SK-N-SH (cell line): ENCODE results near the gene BMAL2. TPM values are rescaled to one million over a fixed set of nuclear protein-coding genes. Genes with fewer than 3 reads are reported as not detected.

Source experiments
- CTCF ChIA-PET: fragments of 300-600, 350-600 bp; formaldehyde crosslinking; extraction: SDS; loops from one replicate; lab custom pipeline; 2021; lab: Yijun Ruan, JAX
- POLR2A ChIA-PET: fragments of 350-600 bp; sonication (Branson Sonifier 250); formaldehyde crosslinking; extraction: SDS; loops from one replicate; lab custom pipeline; 2020; ENCODE audit warnings: antibody characterized with exemption, inconsistent platforms; lab: Yijun Ruan, JAX
- DNase-seq: peaks from one replicate; pipeline ENCODE4 v3.0.0; 2012
- H2AFZ ChIP-seq: fragments of 200-600 bp; sonication (generic); 2 replicates; pipeline ENCODE4 v1.8.1; 2016; ENCODE audit warnings: antibody characterized with exemption, mild to moderate bottlenecking, low read depth
- H3F3A ChIP-seq: fragments of 200-600 bp; sonication (generic); replicated peaks from 2 replicates; pipeline ENCODE3; 2016; ENCODE audit warnings: antibody characterized with exemption, mild to moderate bottlenecking; ENCODE audit not compliant: insufficient read depth
- H3K27ac ChIP-seq, 2 experiments: fragments of 200-500 bp in 1 of 2; fragments of 200-600 bp in 1 of 2; sonication (Bioruptor generic) in 1 of 2; sonication (generic), shearing (Covaris generic) in 1 of 2; 2 replicates each; pipeline versions ENCODE4 v1.5.1 to v1.6.1; 2014 to 2016; ENCODE audit warnings: low read depth in 2 of 2, inconsistent platforms in 1 of 2, low read length in 1 of 2, mild to moderate bottlenecking in 1 of 2, mixed read lengths in 1 of 2
- H3K27me3 ChIP-seq: fragments of 200-600 bp; sonication (generic), shearing (Covaris generic); 2 replicates; pipeline ENCODE4 v1.6.1; 2016; ENCODE audit warnings: mixed run types; ENCODE audit not compliant: insufficient read depth
- H3K36me3 ChIP-seq, 2 experiments: fragments of 200-500 bp in 1 of 2; fragments of 200-600 bp in 1 of 2; sonication (Bioruptor generic) in 1 of 2; sonication (generic) in 1 of 2; replicated peaks in 1 of 2; 2 replicates each; pipeline versions ENCODE3 to v1.5.1; 2014 to 2016; ENCODE audit warnings: low read length in 1 of 2, mild to moderate bottlenecking in 1 of 2; ENCODE audit not compliant: insufficient read depth in 2 of 2, control insufficient read depth in 1 of 2
- H3K4me1 ChIP-seq, 2 experiments: fragments of 200-500 bp in 1 of 2; fragments of 200-600 bp in 1 of 2; sonication (Bioruptor generic) in 1 of 2; sonication (generic), shearing (Covaris generic) in 1 of 2; 2 replicates each; pipeline versions ENCODE4 v1.5.1 to v1.6.1; 2014 to 2016; ENCODE audit warnings: low read depth in 1 of 2, low read length in 1 of 2, mixed run types in 1 of 2; ENCODE audit not compliant: insufficient read depth in 2 of 2, control insufficient read depth in 1 of 2
- H3K4me2 ChIP-seq: fragments of 200-600 bp; sonication (generic), shearing (Covaris generic); 2 replicates; pipeline ENCODE4 v1.6.1; 2017; ENCODE audit warnings: mixed run types
- H3K4me3 ChIP-seq, 2 experiments: fragments of 200-500 bp in 1 of 2; fragments of 200-600 bp in 1 of 2; sonication (Bioruptor generic) in 1 of 2; sonication (generic), shearing (Covaris generic) in 1 of 2; 2 replicates each; pipeline versions ENCODE4 v1.5.1 to v1.8.1; 2014 to 2016; ENCODE audit warnings: low read depth in 2 of 2, inconsistent platforms in 1 of 2, low read length in 1 of 2, mild to moderate bottlenecking in 1 of 2, mixed read lengths in 1 of 2, moderate library complexity in 1 of 2
- H3K79me2 ChIP-seq: fragments of 200-600 bp; sonication (generic); 2 replicates; pipeline ENCODE4 v1.8.1; 2017; ENCODE audit warnings: mild to moderate bottlenecking; ENCODE audit not compliant: insufficient read depth
- H3K9ac ChIP-seq: fragments of 200-600 bp; sonication (generic); 2 replicates; pipeline ENCODE4 v1.6.1; 2017; ENCODE audit warnings: mixed run types
- H3K9me2 ChIP-seq: fragments of 200-600 bp; sonication (generic); 2 replicates; pipeline ENCODE4 v1.6.1; 2017; ENCODE audit warnings: mixed run types
- H3K9me3 ChIP-seq: fragments of 200-600 bp; sonication (generic); 2 replicates; pipeline ENCODE4 v1.6.1; 2017; ENCODE audit warnings: mixed run types, mild to moderate bottlenecking, moderate library complexity
- H4K20me1 ChIP-seq: fragments of 200-600 bp; sonication (generic); 2 replicates; pipeline ENCODE4 v1.6.1; 2017; ENCODE audit warnings: mild to moderate bottlenecking, mixed run types; ENCODE audit not compliant: insufficient read depth
- ELF1 ChIP-seq: IDR thresholded peaks from 2 replicates; pipeline ENCODE4 v1.4.0; 2012
- EP300 ChIP-seq, 2 experiments: IDR thresholded peaks; 2 replicates each; pipeline versions ENCODE4 v1.4.0 to v1.6.1; 2012; ENCODE audit warnings: borderline replicate concordance in 1 of 2, low read depth in 1 of 2, low read length in 1 of 2
- EZH2phosphoT487 ChIP-seq: fragments of 200-600 bp; sonication (generic); IDR thresholded peaks from 2 replicates; pipeline ENCODE4 v1.6.1; 2017; ENCODE audit warnings: low read depth, mixed run types, mild to moderate bottlenecking, antibody characterized with exemption, moderate library complexity, borderline replicate concordance
- FOXM1 ChIP-seq: IDR thresholded peaks from 2 replicates; pipeline ENCODE4 v1.4.0; 2012; ENCODE audit warnings: low read depth, mild to moderate bottlenecking
- NFIC ChIP-seq: IDR thresholded peaks from 2 replicates; pipeline ENCODE4 v1.4.0; 2012; ENCODE audit warnings: borderline replicate concordance
- POLR2AphosphoS5 ChIP-seq: IDR thresholded peaks from 2 replicates; pipeline ENCODE4 v1.6.1; 2012; ENCODE audit warnings: low read depth, low read length
- SIN3A ChIP-seq: IDR thresholded peaks from 2 replicates; pipeline ENCODE4 v1.6.1; 2012; ENCODE audit warnings: low read depth, mild to moderate bottlenecking, low read length, moderate library complexity, borderline replicate concordance
- SMC3 ChIP-seq: IDR thresholded peaks from 2 replicates; pipeline ENCODE4 v1.6.1; 2012; ENCODE audit warnings: low read depth, low read length, improper control_type of control experiment
- TEAD4 ChIP-seq: IDR thresholded peaks from 2 replicates; pipeline ENCODE4 v1.4.0; 2012; ENCODE audit warnings: mild to moderate bottlenecking, borderline replicate concordance; ENCODE audit not compliant: insufficient read depth
- WGBS: methylation state at CpG from one replicate; pipeline ENCODE4 v1.1.6; 2017; ENCODE audit warnings: low lambda C conversion rate; 5-methylcytosine and 5-hydroxymethylcytosine counted together
- polyA plus RNA-seq, 3 experiments: library from polyadenylated mRNA; depleted of rRNA; stranded (reverse); fragments of >200 nt; gene quantifications; 2 replicates each; pipeline ENCODE4 v1.2.3, GENCODE V29; 2012
- TF ChIP-seq, protein P1 (sequence below): IDR thresholded peaks from 2 replicates; pipeline ENCODE4 v1.6.1; 2012; ENCODE audit warnings: mild to moderate bottlenecking, low read depth, low read length, moderate library complexity
- TF ChIP-seq, protein P2 (sequence below): IDR thresholded peaks from 2 replicates; pipeline ENCODE4 v1.4.0; 2012; ENCODE audit warnings: low read depth
- TF ChIP-seq, protein P3 (sequence below): fragments of 200-600 bp; sonication (generic); IDR thresholded peaks from 2 replicates; pipeline ENCODE4 v1.6.1; 2017; ENCODE audit warnings: antibody characterized with exemption, mild to moderate bottlenecking, moderate library complexity

The BMAL2 gene
- polyA plus RNA-seq, 1 of the 3 experiments (the other 2 are of a cell fraction): 6.4 TPM

DNA sequence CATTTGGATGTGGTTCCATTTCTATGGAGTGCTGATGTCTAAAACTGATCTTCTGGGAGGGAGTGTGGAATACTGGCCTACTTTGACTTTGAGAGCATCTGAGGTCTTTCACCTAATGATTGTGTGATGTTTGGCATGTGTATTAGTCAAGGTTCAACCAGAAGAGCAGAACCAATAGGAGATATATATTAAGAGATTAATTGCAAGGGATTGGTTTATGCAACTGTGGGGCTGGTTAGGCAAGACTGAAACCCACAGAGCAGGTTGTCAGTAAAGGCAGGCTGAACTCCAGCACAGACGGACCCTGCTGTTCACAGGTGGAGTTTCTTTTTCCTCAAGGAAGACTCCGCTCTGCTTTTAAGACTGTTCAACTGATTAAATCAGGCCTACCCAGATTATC is 11.6 kb downstream of the BMAL2 start:
- no peaks in the 10 kb centered on the region for H3K27me3 ChIP-seq
- peaks cover 30% of the 10 kb centered on the region for H3F3A ChIP-seq
- H2AFZ ChIP-seq: peak overlapping the region; percentile 6; the same call in 1 of the 2 replicates
- no peaks in the 10 kb centered on the region for H3K36me3 ChIP-seq
- WGBS: 50% methylated on average over 2 of the region's 2 CpGs
- H3K4me1 ChIP-seq: peaks cover 0 to 19% of the 10 kb centered on the region in 2 experiments; a peak in 2 of 4 replicates
- no peak for DNase-seq
- peak overlapping the region; percentile 21 for H3K4me2 ChIP-seq
- H3K9ac ChIP-seq: peak overlapping the region; percentile 56; the same call in 1 of the 2 replicates
- no peaks in the 10 kb centered on the region for H3K9me2 ChIP-seq
- no peak for TF ChIP-seq TEAD4
- no peak for TF ChIP-seq EZH2phosphoT487
- TF ChIP-seq, protein P1, sequence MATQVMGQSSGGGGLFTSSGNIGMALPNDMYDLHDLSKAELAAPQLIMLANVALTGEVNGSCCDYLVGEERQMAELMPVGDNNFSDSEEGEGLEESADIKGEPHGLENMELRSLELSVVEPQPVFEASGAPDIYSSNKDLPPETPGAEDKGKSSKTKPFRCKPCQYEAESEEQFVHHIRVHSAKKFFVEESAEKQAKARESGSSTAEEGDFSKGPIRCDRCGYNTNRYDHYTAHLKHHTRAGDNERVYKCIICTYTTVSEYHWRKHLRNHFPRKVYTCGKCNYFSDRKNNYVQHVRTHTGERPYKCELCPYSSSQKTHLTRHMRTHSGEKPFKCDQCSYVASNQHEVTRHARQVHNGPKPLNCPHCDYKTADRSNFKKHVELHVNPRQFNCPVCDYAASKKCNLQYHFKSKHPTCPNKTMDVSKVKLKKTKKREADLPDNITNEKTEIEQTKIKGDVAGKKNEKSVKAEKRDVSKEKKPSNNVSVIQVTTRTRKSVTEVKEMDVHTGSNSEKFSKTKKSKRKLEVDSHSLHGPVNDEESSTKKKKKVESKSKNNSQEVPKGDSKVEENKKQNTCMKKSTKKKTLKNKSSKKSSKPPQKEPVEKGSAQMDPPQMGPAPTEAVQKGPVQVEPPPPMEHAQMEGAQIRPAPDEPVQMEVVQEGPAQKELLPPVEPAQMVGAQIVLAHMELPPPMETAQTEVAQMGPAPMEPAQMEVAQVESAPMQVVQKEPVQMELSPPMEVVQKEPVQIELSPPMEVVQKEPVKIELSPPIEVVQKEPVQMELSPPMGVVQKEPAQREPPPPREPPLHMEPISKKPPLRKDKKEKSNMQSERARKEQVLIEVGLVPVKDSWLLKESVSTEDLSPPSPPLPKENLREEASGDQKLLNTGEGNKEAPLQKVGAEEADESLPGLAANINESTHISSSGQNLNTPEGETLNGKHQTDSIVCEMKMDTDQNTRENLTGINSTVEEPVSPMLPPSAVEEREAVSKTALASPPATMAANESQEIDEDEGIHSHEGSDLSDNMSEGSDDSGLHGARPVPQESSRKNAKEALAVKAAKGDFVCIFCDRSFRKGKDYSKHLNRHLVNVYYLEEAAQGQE: no peak
- TF ChIP-seq, protein P2, sequence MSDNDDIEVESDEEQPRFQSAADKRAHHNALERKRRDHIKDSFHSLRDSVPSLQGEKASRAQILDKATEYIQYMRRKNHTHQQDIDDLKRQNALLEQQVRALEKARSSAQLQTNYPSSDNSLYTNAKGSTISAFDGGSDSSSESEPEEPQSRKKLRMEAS: no peak
- TF ChIP-seq, protein P3, sequence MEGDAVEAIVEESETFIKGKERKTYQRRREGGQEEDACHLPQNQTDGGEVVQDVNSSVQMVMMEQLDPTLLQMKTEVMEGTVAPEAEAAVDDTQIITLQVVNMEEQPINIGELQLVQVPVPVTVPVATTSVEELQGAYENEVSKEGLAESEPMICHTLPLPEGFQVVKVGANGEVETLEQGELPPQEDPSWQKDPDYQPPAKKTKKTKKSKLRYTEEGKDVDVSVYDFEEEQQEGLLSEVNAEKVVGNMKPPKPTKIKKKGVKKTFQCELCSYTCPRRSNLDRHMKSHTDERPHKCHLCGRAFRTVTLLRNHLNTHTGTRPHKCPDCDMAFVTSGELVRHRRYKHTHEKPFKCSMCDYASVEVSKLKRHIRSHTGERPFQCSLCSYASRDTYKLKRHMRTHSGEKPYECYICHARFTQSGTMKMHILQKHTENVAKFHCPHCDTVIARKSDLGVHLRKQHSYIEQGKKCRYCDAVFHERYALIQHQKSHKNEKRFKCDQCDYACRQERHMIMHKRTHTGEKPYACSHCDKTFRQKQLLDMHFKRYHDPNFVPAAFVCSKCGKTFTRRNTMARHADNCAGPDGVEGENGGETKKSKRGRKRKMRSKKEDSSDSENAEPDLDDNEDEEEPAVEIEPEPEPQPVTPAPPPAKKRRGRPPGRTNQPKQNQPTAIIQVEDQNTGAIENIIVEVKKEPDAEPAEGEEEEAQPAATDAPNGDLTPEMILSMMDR: no peak
- no peak for TF ChIP-seq SMC3
- TF ChIP-seq FOXM1: no peak
- TF ChIP-seq, all 33 proteins: peak for 0
- ChIA-PET POLR2A (no interaction called here), CTCF (interaction anchor here (0.9 to 1.0 kb wide), 2 partner anchors 10 to 41 kb away, joined by 3 read pairs; no protein-coding TSS in a partner anchor)
- Histone ChIP-seq H3K27ac (peak overlapping the region in 1 of 2 experiments; percentile 90; a peak in 2 of 4 replicates), H4K20me1 (no peaks in the 10 kb centered on the region), H3K79me2 (peaks cover 79% of the 10 kb centered on the region), H3K9me3 (no peaks in the 10 kb centered on the region), H3K4me3 (no peak overlapping the region)

DNA sequence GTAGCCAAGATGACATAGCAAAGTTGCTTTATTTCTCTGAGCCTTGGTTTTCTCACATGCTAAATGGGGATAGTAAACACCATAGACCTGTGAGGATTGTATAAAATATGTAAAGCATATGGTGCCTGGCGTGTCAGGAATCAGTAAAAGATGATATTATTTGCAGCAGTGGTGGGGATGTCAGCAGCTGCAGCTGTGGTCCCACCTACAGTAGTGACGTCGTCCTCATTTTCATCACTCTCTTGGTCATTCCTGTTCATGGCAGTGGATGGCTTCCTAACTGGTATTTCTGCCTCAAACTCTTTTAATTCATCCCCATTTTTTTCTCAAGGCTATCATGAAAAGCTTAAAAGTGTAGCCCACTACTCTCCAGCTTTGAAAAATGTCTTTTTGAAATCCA is 12.1 kb downstream of the BMAL2 start:
- Histone ChIP-seq H3K27me3 (no peaks in the 10 kb centered on the region), H4K20me1 (no peaks in the 10 kb centered on the region), H3F3A (peaks cover 30% of the 10 kb centered on the region), H3K9me2 (no peaks in the 10 kb centered on the region), H3K79me2 (peaks cover 75% of the 10 kb centered on the region), H3K4me1 (peaks cover 0 to 19% of the 10 kb centered on the region in 2 experiments; a peak in 2 of 4 replicates), H3K9me3 (no peaks in the 10 kb centered on the region), H3K4me2 (no peak overlapping the region), H3K27ac (peak overlapping the region in 1 of 2 experiments; percentile 90; a peak in 2 of 4 replicates), H3K36me3 (no peaks in the 10 kb centered on the region), H3K4me3 (no peak overlapping the region), H3K9ac (no peak overlapping the region), H2AFZ (no peak overlapping the region)
- CTCF ChIA-PET: interaction anchor here (0.9 to 1.0 kb wide), 2 partner anchors 10 to 42 kb away, joined by 3 read pairs; no protein-coding TSS in a partner anchor
- POLR2A ChIA-PET: no interaction called here
- WGBS: 59% methylated on average over 3 of the region's 3 CpGs
- TF ChIP-seq ELF1 (no peak), SMC3 (no peak), POLR2AphosphoS5 (no peak), EP300 (IDR thresholded peaks at IDR 0.05; ENCODE audit: borderline replicate concordance in 1 of 2, low read depth in 1 of 2, low read length in 1 of 2) (no peak), SIN3A (no peak), EZH2phosphoT487 (no peak), NFIC (no peak)
- TF ChIP-seq, protein P3: no peak
- no peak for DNase-seq
